Measurements from ENCODE around the gene SEMA6D. TPM values are rescaled to one million over a fixed set of nuclear protein-coding genes. Genes with fewer than 3 reads are reported as not detected.

Gene SEMA6D
- total RNA-seq, 1 experiment from 2014 or later, result 0.91 TPM

DNA sequence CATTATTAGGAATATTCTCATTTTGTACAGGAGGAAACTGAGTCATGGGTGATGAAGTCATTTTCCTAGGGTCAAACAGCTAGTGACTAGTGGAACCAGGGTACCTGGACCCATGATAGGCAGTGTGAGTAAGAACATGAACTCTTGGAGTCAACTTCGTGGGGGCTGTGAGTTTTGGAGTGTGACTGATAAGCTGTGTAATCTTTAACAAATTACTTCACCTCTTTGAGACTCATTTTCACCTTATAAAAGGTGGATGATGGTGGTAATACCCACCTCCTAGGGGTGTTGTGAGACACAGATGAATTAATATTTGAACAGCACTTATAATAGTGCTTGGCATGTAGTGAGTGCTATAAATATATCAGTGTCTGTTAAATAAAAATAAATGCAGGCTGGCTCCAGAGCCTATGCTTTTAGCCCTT is 9.1 kb downstream of the SEMA6D start:
- TF ChIP-seq EZH2phosphoT487 (IDR thresholded peaks at IDR 0.05; ENCODE audit: borderline replicate concordance, low read length), result no peak
- no peak for TF ChIP-seq EZH2 (IDR thresholded peaks at IDR 0.05; ENCODE audit: low read length, unreplicated experiment)
- TF ChIP-seq, protein P1, sequence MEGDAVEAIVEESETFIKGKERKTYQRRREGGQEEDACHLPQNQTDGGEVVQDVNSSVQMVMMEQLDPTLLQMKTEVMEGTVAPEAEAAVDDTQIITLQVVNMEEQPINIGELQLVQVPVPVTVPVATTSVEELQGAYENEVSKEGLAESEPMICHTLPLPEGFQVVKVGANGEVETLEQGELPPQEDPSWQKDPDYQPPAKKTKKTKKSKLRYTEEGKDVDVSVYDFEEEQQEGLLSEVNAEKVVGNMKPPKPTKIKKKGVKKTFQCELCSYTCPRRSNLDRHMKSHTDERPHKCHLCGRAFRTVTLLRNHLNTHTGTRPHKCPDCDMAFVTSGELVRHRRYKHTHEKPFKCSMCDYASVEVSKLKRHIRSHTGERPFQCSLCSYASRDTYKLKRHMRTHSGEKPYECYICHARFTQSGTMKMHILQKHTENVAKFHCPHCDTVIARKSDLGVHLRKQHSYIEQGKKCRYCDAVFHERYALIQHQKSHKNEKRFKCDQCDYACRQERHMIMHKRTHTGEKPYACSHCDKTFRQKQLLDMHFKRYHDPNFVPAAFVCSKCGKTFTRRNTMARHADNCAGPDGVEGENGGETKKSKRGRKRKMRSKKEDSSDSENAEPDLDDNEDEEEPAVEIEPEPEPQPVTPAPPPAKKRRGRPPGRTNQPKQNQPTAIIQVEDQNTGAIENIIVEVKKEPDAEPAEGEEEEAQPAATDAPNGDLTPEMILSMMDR (conservative IDR thresholded peaks at IDR 0.05; ENCODE audit: low read depth, low read length), result no peak
- no TSS peak for BruUV-seq (replicated peaks)
- intact Hi-C loops (cut with micrococcal nuclease), result no loop called here
- Histone ChIP-seq H3K9me2 (replicated peaks; ENCODE audit: low read length) (no peaks in the 10 kb centered on the region), H3K4me3 (ENCODE audit: low read length) (no peak overlapping the region), H3K9ac (ENCODE audit: low read length) (no peak overlapping the region), H3K27ac (ENCODE audit: low read length) (no peak overlapping the region), H3K36me3 (ENCODE audit: low read depth, low read length) (no peaks in the 10 kb centered on the region), H3K4me1 (ENCODE audit: insufficient read depth, low read length) (no peaks in the 10 kb centered on the region), H3K4me2 (ENCODE audit: low read length) (no peak overlapping the region), H3K27me3 (ENCODE audit: low read length) (no peaks in the 10 kb centered on the region), H4K20me1 (ENCODE audit: low read length) (no peaks in the 10 kb centered on the region), H3K79me2 (ENCODE audit: low read length) (no peaks in the 10 kb centered on the region), H2AFZ (ENCODE audit: low read length) (no peak overlapping the region), H3F3A (ENCODE audit: low read length, unreplicated experiment) (no peaks in the 10 kb centered on the region), H3K9me3 (ENCODE audit: low read length) (no peaks in the 10 kb centered on the region)
- POLR2A ChIA-PET (ENCODE audit: unreplicated experiment), result no interaction called here
- no peak for ATAC-seq
- CTCF ChIA-PET, result no interaction called here
- DNase-seq, result no peak

GRCh38 chr15:47727137-47727536 is 9.8 kb downstream of the SEMA6D start:
- no peaks in the 10 kb centered on the region for H3K36me3 ChIP-seq (ENCODE audit: low read depth, low read length)
- H3K79me2 ChIP-seq (ENCODE audit: low read length), result no peaks in the 10 kb centered on the region
- ATAC-seq (no peak), DNase-seq (no peak)
- H3K9ac ChIP-seq (ENCODE audit: low read length), result no peak overlapping the region
- no peaks in the 10 kb centered on the region for H3F3A ChIP-seq (ENCODE audit: low read length, unreplicated experiment)
- no peak overlapping the region for H3K27ac ChIP-seq (ENCODE audit: low read length)
- no peaks in the 10 kb centered on the region for H4K20me1 ChIP-seq (ENCODE audit: low read length)
- TF ChIP-seq EZH2phosphoT487 (IDR thresholded peaks at IDR 0.05; ENCODE audit: borderline replicate concordance, low read length) (no peak), EZH2 (IDR thresholded peaks at IDR 0.05; ENCODE audit: low read length, unreplicated experiment) (no peak)
- TF ChIP-seq, protein P1 (conservative IDR thresholded peaks at IDR 0.05; ENCODE audit: low read depth, low read length), result no peak
- H3K4me2 ChIP-seq (ENCODE audit: low read length), result no peak overlapping the region
- ChIA-PET POLR2A (ENCODE audit: unreplicated experiment) (no interaction called here), CTCF (no interaction called here)
- no peaks in the 10 kb centered on the region for H3K4me1 ChIP-seq (ENCODE audit: insufficient read depth, low read length)
- H3K27me3 ChIP-seq (ENCODE audit: low read length), result no peaks in the 10 kb centered on the region
- H2AFZ ChIP-seq (ENCODE audit: low read length), result no peak overlapping the region
- no peak overlapping the region for H3K4me3 ChIP-seq (ENCODE audit: low read length)
- H3K9me3 ChIP-seq (ENCODE audit: low read length), result no peaks in the 10 kb centered on the region
- BruUV-seq (replicated peaks), result no TSS peak
- no peaks in the 10 kb centered on the region for H3K9me2 ChIP-seq (replicated peaks; ENCODE audit: low read length)
- intact Hi-C loops (cut with micrococcal nuclease), result no loop called here

GRCh38 chr15:47727676-47728075 is 10.4 kb downstream of the SEMA6D start:
- no peaks in the 10 kb centered on the region for H3K4me1 ChIP-seq (ENCODE audit: insufficient read depth, low read length)
- H2AFZ ChIP-seq (ENCODE audit: low read length), result no peak overlapping the region
- TF ChIP-seq, protein P1 (conservative IDR thresholded peaks at IDR 0.05; ENCODE audit: low read depth, low read length), result no peak
- TF ChIP-seq EZH2phosphoT487 (IDR thresholded peaks at IDR 0.05; ENCODE audit: borderline replicate concordance, low read length) (no peak), EZH2 (IDR thresholded peaks at IDR 0.05; ENCODE audit: low read length, unreplicated experiment) (no peak)
- no TSS peak for BruUV-seq (replicated peaks)
- H3F3A ChIP-seq (ENCODE audit: low read length, unreplicated experiment), result no peaks in the 10 kb centered on the region
- no peak overlapping the region for H3K27ac ChIP-seq (ENCODE audit: low read length)
- CTCF ChIA-PET, result no interaction called here
- no peaks in the 10 kb centered on the region for H3K9me3 ChIP-seq (ENCODE audit: low read length)
- H4K20me1 ChIP-seq (ENCODE audit: low read length), result no peaks in the 10 kb centered on the region
- no peak overlapping the region for H3K9ac ChIP-seq (ENCODE audit: low read length)
- ATAC-seq (no peak), DNase-seq (no peak)
- H3K4me3 ChIP-seq (ENCODE audit: low read length), result no peak overlapping the region
- no peaks in the 10 kb centered on the region for H3K9me2 ChIP-seq (replicated peaks; ENCODE audit: low read length)
- H3K4me2 ChIP-seq (ENCODE audit: low read length), result no peak overlapping the region
- H3K79me2 ChIP-seq (ENCODE audit: low read length), result no peaks in the 10 kb centered on the region
- H3K27me3 ChIP-seq (ENCODE audit: low read length), result no peaks in the 10 kb centered on the region
- intact Hi-C loops (cut with micrococcal nuclease), result no loop called here
- POLR2A ChIA-PET (ENCODE audit: unreplicated experiment), result interaction anchor here (0.7 kb wide), 1 partner anchor 34 kb away, joined by 6 read pairs; no protein-coding TSS in a partner anchor
- H3K36me3 ChIP-seq (ENCODE audit: low read depth, low read length), result no peaks in the 10 kb centered on the region
